Neural cell (in vitro differentiated cells): Measurements from ENCODE around the gene ADH1C.

Source experiments
- EP300 ChIP-seq: fragments of 450-650 bp; conservative IDR thresholded peaks from 2 replicates; pipeline ENCODE4 v1.6.1; 2014; ENCODE audit warnings: antibody characterized with exemption, mild to moderate bottlenecking, moderate library complexity; ENCODE audit not compliant: poor library complexity, severe bottlenecking
- EZH2 ChIP-seq: fragments of 200-600, 300-800 bp; shearing (Covaris generic), sonication (generic); IDR thresholded peaks from 2 replicates; pipeline ENCODE4 v1.6.1; 2014; ENCODE audit warnings: antibody characterized with exemption, low read length, borderline replicate concordance, mild to moderate bottlenecking; ENCODE audit not compliant: insufficient read depth, poor library complexity, severe bottlenecking
- MXI1 ChIP-seq: fragments of 450-650 bp; conservative IDR thresholded peaks from 2 replicates; pipeline ENCODE4 v1.6.1; 2014; ENCODE audit warnings: antibody characterized with exemption, mild to moderate bottlenecking; ENCODE audit not compliant: poor library complexity, severe bottlenecking
- POLR2AphosphoS5 ChIP-seq: IDR thresholded peaks from 2 replicates; pipeline ENCODE4 v1.6.1; 2012
- RAD21 ChIP-seq: fragments of 450-650 bp; conservative IDR thresholded peaks from 2 replicates; pipeline ENCODE4 v1.6.1; 2014; ENCODE audit warnings: antibody characterized with exemption, mild to moderate bottlenecking, moderate library complexity
- SMC3 ChIP-seq: fragments of 450-650 bp; conservative IDR thresholded peaks from 2 replicates; pipeline ENCODE4 v1.6.1; 2014; ENCODE audit warnings: antibody characterized with exemption, mild to moderate bottlenecking, moderate library complexity; ENCODE audit not compliant: poor library complexity
- TAF1 ChIP-seq: IDR thresholded peaks from 2 replicates; pipeline ENCODE4 v1.6.1; 2012; ENCODE audit warnings: low read depth
- TF ChIP-seq, protein P1 (sequence below): fragments of 450-650 bp; IDR thresholded peaks from 2 replicates; pipeline ENCODE4 v1.5.1; 2014; ENCODE audit warnings: antibody characterized with exemption, mild to moderate bottlenecking, moderate library complexity; ENCODE audit not compliant: poor library complexity, severe bottlenecking
- TF ChIP-seq, protein P2 (sequence below): IDR thresholded peaks from 2 replicates; pipeline ENCODE4 v1.6.1; 2012; ENCODE audit warnings: borderline replicate concordance

DNA sequence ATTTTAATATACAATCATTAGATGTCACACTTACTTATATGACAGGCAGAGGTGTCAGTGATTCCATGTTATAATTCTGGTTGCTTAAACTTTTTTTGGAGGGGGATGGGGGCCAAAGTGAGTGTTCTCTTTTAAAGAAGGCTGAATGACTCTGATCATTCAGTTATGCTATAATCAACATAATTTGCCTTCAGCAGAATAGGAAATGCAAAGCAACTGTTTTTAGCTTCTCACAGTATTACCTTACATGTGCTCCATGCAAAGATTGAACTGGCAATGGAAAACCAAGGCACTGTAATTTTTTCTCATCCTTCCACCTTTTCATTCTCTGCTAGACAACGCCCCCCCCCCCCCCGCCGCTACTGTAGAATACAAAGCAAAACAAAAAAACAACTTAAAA, 13.4 kb downstream of the ADH1C start:
- TF ChIP-seq, protein P1, sequence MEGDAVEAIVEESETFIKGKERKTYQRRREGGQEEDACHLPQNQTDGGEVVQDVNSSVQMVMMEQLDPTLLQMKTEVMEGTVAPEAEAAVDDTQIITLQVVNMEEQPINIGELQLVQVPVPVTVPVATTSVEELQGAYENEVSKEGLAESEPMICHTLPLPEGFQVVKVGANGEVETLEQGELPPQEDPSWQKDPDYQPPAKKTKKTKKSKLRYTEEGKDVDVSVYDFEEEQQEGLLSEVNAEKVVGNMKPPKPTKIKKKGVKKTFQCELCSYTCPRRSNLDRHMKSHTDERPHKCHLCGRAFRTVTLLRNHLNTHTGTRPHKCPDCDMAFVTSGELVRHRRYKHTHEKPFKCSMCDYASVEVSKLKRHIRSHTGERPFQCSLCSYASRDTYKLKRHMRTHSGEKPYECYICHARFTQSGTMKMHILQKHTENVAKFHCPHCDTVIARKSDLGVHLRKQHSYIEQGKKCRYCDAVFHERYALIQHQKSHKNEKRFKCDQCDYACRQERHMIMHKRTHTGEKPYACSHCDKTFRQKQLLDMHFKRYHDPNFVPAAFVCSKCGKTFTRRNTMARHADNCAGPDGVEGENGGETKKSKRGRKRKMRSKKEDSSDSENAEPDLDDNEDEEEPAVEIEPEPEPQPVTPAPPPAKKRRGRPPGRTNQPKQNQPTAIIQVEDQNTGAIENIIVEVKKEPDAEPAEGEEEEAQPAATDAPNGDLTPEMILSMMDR, result no peak
- TF ChIP-seq RAD21 (no peak), POLR2AphosphoS5 (no peak), EZH2 (no peak), MXI1 (no peak), SMC3 (no peak), EP300 (no peak), TAF1 (no peak)
- TF ChIP-seq, protein P2, sequence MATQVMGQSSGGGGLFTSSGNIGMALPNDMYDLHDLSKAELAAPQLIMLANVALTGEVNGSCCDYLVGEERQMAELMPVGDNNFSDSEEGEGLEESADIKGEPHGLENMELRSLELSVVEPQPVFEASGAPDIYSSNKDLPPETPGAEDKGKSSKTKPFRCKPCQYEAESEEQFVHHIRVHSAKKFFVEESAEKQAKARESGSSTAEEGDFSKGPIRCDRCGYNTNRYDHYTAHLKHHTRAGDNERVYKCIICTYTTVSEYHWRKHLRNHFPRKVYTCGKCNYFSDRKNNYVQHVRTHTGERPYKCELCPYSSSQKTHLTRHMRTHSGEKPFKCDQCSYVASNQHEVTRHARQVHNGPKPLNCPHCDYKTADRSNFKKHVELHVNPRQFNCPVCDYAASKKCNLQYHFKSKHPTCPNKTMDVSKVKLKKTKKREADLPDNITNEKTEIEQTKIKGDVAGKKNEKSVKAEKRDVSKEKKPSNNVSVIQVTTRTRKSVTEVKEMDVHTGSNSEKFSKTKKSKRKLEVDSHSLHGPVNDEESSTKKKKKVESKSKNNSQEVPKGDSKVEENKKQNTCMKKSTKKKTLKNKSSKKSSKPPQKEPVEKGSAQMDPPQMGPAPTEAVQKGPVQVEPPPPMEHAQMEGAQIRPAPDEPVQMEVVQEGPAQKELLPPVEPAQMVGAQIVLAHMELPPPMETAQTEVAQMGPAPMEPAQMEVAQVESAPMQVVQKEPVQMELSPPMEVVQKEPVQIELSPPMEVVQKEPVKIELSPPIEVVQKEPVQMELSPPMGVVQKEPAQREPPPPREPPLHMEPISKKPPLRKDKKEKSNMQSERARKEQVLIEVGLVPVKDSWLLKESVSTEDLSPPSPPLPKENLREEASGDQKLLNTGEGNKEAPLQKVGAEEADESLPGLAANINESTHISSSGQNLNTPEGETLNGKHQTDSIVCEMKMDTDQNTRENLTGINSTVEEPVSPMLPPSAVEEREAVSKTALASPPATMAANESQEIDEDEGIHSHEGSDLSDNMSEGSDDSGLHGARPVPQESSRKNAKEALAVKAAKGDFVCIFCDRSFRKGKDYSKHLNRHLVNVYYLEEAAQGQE, result no peak
